GM18519 (cell line): ENCODE results near the gene CLASRP.

Source experiments
- ATAC-seq: cut with Tn5 transposase; IDR thresholded peaks from one replicate; pipeline ENCODE4 v1.9.1; 2021; ENCODE audit warnings: mild to moderate bottlenecking, moderate library complexity; ENCODE audit not compliant: unreplicated experiment, low FRiP score

The CLASRP gene

DNA sequence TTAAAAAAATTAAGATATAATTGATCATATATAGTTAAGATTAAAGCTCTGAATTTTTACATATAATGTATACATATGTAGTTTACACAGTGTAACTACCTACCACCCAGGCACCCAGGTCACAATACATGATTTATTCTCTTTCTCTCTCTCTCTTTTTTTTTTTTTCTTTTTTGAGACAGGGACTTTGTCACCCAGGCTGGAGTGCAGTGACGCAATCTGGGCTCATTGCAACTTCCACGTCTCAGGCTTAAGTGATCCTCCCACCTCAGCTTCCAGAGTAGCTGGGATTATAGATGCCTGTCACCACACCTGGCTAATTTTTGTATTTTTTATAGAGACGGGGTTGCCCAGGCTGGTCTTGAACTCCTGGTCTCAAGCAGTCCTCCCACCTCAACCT is 18.8 kb upstream of the CLASRP start:
- ATAC-seq, result no peak

DNA sequence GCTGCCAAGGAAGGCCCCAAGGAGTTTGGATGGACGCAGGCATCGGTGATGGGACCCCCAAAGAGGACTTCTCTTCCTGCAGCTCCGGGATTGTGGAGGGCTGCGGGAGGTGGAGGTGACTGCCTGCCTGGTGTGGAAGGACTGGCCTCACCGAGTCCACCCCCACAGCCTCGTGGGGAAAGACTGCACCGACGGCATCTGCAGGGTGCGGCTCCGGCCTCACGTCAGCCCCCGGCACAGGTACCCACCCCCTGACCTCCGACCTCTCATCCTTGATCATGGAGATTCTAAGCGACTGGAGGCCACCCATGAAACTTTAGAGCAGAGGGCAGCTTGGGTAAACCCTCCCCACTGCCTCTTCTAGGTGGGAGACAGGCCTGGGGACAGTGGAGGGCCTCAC is 16.9 kb upstream of the CLASRP start:
- no peak for ATAC-seq

DNA sequence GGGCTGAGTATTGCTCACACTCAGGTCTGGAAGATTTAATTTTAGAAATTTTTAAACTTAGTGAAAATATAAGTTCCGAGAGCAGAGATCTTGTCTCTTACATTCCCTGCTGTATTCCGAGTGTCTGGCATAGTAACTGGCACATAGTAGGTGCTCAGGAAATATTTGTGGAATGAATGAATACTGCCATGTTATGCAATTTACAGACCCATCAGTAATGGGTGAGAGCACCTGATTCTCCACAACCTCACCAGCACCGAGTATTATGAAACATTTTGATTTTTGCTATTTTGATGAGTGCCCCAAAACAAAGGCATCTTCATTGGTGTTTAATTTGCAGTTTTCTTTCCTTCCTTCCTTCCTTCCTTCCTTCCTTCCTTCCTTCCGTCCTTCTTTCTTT is 15.8 kb upstream of the CLASRP start:
- no peak for ATAC-seq

DNA sequence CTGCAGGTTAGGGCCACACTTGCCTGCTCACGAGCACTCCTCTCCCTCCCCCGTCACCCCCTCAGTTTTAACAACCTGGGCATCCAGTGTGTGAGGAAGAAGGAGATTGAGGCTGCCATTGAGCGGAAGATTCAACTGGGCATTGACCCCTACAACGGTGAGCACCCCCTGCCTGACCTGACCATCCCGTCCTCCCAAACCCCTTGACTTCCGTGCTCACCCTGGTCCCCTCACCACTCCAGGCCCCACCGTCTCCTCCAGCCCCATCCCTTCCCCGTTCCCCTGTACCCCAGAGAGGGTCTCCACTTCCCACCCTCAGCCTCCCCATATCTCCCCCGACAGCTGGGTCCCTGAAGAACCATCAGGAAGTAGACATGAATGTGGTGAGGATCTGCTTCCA is 13.6 kb upstream of the CLASRP start:
- no peak for ATAC-seq

- no peak for ATAC-seq
Observed at GRCh38 chr19:45027371-45027770, 11.5 kb upstream of the CLASRP start.

DNA sequence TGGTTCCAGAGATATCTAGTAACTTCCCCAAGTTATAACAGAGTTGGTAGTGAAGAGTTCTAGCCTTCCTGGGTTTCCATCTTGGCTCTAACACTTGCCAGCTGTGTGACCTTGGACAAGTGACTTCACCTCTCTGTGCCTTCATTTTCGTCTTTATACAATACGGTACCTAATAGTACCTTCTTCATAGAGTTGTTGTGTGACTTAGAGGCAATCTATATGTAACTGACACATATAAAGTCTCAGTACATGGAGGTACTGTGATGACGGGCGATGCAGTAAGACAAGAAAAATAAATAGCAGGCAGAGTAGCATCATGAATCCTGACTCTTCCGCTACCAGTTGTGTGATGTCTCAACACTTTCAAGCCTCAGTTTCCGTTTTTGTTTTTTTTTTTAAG is 8.0 kb upstream of the CLASRP start:
- ATAC-seq, result no peak

DNA sequence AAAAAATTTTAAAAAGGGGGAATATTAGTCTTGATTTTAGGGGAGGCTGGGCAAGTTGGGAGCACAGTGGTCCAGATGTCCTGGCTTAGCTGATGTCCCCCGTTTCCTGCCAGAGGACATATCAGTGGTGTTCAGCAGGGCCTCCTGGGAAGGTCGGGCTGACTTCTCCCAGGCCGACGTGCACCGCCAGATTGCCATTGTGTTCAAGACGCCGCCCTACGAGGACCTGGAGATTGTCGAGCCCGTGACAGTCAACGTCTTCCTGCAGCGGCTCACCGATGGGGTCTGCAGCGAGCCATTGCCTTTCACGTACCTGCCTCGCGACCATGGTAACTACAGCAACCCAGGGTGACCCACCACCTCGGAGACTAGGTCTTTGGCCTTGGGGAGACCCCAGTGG is 6.4 kb upstream of the CLASRP start:
- no peak for ATAC-seq

DNA sequence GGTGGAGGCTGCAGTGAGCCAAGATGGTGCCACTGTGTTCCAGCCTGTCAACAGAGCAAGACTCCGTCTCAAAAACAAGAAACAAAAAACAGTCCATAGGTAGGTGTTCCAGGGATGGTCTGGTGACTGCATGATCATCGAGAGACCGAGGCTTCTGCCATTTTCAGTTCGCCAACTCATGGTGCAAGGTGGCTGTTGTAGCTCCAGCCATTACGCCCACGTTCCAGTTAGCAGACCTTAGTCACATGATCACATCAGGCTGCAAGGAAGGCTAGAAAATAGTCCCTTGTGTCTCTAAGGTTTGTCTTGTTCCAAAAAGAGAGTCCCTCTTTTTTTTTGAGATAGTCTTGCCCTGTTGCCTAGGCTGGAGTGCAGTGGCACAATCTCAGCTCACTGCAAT is 3.1 kb upstream of the CLASRP start:
- no peak for ATAC-seq

DNA sequence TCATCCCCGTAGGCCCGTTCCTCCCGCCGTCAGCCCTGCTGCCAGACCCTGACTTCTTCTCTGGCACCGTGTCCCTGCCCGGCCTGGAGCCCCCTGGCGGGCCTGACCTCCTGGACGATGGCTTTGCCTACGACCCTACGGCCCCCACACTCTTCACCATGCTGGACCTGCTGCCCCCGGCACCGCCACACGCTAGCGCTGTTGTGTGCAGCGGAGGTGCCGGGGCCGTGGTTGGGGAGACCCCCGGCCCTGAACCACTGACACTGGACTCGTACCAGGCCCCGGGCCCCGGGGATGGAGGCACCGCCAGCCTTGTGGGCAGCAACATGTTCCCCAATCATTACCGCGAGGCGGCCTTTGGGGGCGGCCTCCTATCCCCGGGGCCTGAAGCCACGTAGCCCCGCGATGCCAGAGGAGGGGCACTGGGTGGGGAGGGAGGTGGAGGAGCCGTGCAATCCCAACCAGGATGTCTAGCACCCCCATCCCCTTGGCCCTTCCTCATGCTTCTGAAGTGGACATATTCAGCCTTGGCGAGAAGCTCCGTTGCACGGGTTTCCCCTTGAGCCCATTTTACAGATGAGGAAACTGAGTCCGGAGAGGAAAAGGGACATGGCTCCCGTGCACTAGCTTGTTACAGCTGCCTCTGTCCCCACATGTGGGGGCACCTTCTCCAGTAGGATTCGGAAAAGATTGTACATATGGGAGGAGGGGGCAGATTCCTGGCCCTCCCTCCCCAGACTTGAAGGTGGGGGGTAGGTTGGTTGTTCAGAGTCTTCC is 1.3 kb upstream of the CLASRP start:
- no peak for ATAC-seq

GRCh38 chr19:45040059-45040771 is 1.4 kb downstream of the CLASRP start:
- ATAC-seq, result no peak

DNA sequence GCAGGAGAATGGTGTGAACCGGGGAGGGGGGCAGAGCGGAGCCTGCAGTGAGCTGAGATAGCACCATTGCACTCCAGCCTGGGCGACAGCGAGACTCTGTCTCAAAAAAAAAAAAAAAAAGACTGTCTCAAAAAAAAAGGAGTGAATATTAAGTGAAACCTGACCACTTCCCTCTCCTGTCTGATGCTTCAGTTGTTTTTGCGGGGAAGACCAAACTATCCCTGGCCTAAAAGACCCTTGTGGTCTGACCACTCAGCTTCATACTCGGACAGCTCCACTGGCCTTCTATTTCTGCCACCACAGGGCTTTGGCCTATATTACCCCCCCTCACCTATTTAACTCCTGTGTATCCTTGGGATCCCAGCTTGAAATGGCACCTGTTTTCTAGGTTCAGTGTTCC is 2.3 kb downstream of the CLASRP start:
- no peak for ATAC-seq

DNA sequence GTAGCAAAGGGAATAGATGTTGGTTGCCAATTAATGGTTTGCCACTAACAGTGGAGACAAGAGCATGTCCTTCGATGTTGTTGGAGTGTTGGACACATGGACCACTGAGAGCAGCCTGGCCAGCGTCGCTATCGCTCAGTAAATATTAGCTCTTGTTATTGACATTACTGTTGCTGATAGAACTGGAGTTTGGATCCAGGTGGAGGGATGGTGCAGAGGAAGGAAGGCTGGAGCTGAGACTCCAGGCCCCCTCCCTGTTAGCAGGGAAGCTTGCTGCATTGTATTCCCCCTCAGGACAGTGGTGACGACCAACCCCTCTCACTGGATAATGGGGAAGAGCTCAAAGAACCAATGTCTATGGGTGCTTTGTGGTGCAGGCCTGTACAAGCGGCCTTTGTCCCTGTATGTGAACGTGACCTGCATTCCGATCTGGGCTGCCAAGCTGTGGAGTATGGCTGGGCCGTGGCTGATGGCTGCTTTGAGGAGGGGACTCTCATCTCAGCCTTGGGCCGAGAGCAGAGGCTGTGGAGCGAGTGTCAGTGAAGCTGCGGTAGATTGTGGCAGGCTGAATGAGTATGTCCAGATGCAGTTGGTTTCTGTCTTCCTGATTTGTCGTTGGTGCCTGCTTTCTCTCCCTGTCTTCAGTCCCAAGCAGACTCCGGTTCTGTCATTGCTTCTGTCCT is 7.0 kb downstream of the CLASRP start:
- ATAC-seq, result no peak

- no peak for ATAC-seq
Observed at GRCh38 chr19:45046355-45046754, 7.5 kb downstream of the CLASRP start.

DNA sequence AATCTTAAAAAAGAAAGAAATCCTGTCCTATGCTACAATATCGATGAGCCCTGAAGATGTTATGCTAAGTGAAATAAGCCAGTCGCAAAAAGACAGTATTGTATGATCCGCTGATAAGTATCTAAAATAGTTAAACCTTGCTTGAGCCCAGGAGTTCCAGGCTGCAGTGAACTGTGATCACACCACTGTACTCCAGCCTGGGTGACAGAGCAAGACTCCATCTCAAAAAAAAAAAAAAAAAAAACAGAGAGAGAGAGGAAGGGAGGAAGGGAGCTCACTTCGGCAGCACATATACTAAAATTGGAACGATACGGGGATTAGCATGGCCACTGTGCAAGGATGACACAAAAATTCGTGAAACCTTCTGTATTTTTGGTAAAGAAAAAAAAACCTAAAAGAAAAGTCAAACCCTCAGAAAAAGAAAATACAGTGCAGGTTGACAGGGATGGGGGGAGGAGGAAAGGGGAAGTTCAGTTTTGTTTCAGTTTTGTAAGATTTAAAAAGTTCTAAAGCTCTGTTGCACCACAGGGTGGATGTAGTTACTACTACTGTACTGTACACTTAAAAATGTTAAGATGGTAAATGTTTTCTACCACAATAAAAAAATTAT is 8.4 kb downstream of the CLASRP start:
- no peak for ATAC-seq

- ATAC-seq, result no peak
Observed at GRCh38 chr19:45049073-45049736, 10.4 kb downstream of the CLASRP start.

GRCh38 chr19:45050036-45050435 is 11.2 kb downstream of the CLASRP start:
- no peak for ATAC-seq

DNA sequence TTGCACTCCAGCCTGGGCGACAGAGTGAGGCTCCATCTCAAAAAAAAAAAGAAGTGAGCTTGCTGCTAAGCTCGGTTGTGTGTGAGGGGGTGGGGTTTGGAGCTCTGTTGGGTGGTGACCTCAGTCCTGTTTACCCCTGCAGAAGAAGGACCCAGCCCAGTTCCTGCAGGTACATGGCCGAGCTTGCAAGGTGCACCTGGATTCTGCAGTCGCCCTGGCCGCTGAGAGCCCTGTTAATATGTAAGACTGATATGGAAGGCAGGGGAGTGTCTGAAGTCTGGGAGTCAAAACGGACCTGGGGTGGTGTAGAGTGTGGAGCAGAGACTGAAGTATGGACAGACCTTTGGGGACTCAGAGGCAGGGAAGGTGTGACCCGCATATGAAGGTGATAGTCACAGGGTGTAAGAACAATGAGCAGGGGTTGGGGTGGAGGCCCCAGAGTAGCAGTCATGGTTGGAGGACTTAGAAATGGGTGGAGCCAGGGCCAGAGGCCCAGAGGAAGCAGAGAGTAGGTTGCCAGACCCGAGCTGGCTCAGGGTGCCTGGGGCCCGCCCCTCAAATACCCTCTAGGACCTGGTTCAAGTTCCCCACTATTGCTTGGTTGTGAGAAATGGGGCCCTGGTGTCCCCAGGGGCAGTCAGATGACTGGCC is 13.2 kb downstream of the CLASRP start:
- ATAC-seq, result no peak

DNA sequence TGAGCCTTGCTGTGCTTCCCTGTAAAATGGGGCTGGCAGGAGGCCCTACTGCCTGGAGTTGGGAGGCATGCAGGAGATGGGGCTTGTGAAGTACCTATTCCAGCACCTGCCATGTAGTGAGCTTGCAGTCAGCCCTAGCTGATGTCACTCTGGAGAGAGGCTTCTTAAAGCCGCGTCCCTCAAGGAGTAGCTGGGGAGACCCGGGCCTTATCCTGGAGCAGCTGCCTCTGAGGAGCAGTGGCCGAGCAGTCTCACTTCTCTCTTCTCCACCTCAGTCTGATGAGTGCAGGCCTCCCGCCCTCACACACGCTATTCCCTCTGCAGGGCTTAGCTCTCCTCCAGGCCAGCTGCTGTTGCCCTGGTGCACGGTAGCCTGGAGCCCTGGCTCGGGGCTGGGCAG is 18.0 kb downstream of the CLASRP start:
- no peak for ATAC-seq

DNA sequence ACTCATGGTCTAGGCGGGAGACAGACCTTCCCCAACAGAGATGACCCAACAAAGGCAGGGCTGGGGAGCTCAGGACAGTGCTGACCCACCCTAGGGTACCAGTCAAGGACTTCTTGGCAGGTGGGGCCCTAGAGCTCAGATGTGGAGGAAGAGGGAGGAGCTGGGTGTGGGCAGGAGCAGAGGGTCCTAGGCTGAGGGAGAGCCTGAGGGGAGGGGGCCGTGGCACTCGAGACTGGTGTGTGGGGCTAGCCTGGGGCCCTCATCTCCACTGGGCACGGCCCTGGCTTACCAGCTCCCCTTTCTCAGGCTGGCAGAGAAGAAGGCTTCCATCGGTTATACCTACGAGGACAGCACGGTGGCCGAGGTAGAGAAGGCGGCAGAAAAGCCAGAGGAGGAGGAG is 18.6 kb downstream of the CLASRP start:
- ATAC-seq, result no peak

DNA sequence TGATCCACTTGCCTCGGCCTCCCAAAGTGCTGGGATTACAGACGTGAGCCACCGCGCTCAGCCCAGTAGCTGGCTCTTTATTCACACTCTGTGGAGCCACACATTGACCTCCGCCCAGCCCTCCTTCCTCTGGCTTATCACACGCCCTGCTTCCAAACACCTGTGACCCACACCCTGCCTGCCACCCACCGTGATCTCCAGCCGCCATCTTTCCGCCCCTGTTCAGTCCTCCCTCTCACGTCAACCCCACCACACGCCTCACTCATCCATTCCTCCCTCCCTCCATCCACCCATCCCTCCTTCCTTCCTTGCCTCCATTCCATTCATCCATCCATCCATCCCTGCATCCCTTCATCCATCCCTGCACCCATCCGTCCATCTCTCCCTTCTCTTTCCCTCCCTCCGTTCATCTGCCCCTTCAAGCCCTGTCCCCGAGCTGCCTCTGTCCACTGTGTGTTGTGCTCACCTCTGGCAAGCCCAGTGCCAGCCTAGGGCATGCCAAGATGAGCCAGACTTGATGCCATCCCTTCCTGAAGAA is 19.8 kb downstream of the CLASRP start:
- ATAC-seq, result no peak
